Measurements from ENCODE around the gene UVRAG. TPM values are rescaled to one million over a fixed set of nuclear protein-coding genes. Genes with fewer than 3 reads are reported as not detected.

Gene UVRAG
- total RNA-seq, 1 donor = 16.2 TPM

DNA sequence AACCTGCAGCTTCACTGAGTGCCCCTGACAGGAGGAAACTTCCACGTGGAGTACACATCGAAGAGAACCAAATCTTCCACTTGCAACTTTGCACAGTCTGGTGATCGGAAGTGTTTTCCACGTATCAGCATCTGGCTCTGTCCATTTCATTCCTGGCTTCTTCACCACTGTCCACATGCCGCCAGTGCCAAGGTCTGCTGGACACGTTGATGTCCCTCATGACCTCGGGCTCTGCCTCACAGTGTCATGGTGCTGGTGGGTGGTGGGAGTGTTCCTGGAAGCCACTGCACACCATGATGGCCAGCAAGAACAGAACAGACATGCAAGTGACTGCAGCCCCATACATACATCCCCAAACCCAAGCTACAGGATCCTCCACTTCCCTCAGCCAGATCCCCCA lies 342.9 kb downstream of the UVRAG start:
- no peak for DNase-seq (ENCODE audit: low read depth in 2 of 3, low spot score in 2 of 3)

DNA sequence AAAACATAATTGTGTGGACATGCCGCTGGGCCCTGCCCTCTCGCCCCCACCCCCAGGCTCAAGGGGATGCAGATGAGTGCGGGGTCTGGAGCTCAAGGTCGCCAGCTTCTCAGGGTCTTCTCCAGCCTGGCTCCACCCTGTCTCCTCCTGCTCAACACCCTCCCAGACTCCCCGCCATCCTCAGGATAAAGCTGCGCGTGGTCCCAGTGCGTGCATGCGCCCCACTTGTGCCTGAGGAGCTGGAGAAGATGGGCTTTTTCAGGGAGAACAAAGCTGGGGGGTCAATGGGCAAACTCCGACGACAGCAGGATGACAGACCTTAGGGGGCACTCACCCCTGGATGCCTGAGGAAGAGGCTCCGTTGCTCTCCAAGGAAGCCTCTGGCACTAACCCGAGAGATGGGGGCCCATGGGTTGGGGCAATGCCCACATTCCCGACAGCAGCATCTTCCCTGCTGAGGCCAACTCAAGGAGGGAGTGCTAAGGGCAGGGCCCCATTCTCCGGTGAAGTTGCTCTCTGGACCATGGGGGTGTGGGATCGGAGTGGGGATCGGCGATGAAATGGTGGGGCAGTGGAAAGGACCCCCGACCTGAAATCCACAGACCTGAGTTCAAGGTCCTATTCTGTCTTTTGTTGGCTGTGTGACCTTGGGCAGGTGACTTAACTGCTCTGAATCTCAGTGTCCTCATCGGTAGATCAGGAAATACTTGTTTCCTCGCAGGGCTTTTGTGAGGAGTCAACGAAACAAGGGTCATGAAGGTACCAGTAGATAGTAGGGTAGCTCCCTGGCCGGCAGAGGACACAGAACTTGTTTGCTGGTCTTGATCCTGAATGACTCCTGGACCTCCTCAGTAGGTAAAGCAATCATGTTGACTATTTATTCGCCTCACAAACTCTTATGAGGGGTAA lies 343.6 kb downstream of the UVRAG start:
- DNase-seq (ENCODE audit: low read depth in 2 of 3, low spot score in 2 of 3) = no peak

DNA sequence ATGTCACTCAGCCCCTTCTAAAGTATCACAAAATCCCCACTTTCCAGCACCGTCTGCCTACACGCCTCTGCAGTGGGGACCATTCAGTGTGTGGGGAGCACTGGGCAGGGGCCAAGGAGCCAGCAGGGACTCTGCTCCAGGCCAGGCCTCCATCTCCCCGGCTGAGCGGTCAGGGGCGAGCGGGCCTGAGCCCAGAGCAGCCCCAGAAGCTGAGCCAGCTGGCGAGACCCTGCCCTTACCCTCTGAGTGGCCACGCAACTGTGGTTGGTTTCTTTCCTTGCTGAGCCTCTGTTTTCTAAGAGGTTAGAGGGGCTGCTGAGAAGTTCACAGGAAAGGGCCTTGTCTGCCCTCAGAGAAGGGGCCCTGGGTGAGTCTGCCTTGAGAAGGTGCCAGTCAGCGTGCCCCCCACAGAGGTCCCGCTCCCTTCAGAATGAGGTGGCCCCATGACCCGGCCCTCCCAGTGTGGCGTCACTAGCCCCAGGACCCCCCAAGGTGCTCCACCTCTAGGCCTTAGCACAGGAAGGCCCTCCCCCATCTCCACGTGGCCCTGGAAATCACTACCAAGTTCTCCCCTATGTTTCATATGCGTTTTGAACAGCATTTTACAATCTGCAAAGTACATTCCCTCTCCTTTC lies 344.4 kb downstream of the UVRAG start:
- DNase-seq (ENCODE audit: low read depth in 2 of 3, low spot score in 2 of 3) = no peak

- DNase-seq (ENCODE audit: low read depth in 2 of 3, low spot score in 2 of 3) = no peak
Measured at GRCh38 chr11:76159983-76160661, 345.1 kb downstream of the UVRAG start.

GRCh38 chr11:76160856-76161255 lies 345.8 kb downstream of the UVRAG start:
- no peak for DNase-seq (ENCODE audit: low read depth in 2 of 3, low spot score in 2 of 3)

GRCh38 chr11:76161261-76161961 lies 346.4 kb downstream of the UVRAG start:
- DNase-seq (ENCODE audit: low read depth in 2 of 3, low spot score in 2 of 3) = peak in 1 of 3 donors; percentile 9

DNA sequence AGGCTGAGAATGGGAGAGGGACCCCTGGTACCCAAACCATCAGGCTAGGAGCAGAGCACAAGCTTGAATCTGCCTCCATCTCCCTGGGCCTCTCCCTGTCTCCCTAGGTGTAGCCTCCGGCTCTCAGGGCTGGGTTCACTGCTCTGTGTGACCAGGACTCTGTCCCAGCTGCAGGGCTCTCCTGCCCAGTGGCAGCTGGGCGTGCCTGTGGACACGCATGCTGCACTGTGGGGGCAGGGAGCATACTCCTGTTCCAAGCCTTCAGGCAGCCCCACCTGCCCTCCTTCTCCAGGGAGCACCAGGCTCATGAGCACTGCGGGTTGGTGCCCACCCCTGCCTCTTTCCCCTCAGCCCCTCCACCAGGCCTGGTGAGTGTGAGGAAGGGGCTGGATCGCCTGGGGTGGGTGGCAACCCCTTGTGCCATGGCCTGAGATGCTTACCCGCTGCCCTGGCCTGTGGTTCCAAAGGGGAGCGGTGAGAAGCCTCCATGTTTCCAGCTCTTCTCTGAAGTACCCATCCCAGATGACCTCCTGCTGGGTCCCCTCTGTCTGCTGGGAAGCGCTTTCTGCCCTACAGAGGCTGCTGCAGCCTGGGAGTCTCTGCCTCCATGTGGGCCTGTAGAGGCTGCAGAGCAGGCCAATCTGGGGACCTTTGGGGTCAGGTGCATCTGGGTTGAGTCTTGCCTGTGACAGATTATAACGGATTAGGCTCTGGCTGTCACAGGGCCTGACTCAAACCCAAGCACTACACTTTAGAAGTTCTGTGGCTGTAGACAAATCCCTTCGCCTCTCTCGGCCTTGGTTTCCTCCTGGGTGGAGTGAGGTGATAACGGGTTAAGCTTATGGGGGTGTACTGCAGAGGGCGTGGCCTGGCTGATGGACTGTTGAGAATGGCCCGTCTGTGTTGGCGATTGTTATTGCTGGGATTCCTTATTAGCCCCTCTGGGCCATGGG lies 347.6 kb downstream of the UVRAG start:
- no peak for DNase-seq (ENCODE audit: low read depth in 2 of 3, low spot score in 2 of 3)

GRCh38 chr11:76163289-76163880 lies 348.4 kb downstream of the UVRAG start:
- no peak for DNase-seq (ENCODE audit: low read depth in 2 of 3, low spot score in 2 of 3)

DNA sequence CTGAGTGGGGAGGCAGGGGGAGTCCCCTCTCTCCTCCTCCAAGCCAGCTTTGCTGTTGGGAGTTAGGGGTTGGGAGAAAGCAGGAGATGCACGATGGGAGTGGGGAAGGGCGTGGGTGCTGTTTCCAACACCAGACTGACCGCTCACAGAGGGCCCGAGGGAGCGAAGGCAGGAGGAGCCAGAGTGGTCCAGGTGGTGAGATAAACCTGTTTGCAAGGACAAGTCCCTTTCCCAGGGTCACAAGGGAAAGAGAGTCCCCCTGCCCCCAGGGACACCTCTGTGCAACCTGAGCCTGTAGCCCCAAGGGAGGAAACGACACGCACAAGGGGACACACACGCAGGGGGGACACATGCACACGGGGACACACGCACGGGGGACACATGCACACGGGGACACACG lies 349.1 kb downstream of the UVRAG start:
- DNase-seq (ENCODE audit: low read depth in 2 of 3, low spot score in 2 of 3) = no peak

DNA sequence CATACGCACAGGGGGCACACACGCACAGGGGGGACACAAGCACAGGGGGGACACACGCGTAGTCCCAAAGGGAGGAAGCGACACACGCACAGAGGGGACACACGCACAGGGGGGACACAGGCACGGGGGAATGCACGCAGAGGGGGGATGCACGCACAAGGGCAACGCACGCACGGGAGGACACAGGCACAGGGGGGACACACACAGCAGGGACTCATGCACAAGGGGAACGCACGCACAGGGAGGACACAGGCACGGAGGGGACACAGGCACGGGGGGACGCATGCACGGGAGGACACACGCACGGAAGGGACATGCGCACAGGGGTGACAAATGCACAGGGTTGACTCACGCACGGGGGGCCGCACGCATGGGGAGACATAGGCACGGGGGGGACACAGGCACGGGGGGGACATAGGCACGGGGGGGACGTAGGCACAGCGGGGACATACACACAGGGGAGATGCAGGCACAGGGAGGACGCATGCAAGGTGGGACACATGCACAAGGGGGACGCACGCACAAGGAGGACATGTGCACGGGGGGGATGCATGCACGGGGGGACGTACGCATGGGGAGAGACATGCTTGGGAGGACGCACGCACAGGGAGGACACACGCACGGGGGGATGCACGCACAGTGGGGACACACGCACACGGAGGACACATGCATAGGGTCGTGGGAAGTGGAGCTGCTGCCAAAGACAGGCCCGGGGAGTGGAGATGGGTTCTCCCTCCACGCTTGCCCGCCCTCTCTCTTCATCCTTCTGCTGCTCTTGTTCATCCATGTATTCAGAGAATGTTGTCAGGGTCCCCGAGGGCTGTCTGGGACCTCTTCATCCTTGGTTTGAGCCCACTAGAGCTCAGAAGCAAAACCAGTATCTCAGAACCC lies 350.1 kb downstream of the UVRAG start:
- no peak for DNase-seq (ENCODE audit: low read depth in 2 of 3, low spot score in 2 of 3)

DNA sequence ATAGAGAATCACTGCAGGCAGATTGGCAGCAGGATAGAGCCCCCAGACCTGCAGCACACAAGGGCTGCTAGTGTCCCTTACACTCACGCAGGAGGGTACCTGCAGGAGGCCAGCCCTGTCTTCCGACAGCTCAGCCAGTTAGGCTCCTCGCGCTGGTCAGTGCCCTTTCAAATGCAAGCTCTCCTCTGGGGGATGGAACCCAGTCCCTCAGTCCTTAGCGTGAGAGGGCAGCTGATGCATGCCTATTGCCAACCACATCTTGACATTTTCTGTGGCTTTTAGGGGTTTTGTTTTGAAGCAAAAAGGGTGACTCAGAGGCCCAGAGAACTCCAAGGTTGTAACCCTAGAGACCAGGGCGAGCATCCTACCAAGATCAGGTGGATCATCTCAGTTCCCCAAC lies 351.3 kb downstream of the UVRAG start:
- DNase-seq (ENCODE audit: low read depth in 2 of 3, low spot score in 2 of 3) = no peak

DNA sequence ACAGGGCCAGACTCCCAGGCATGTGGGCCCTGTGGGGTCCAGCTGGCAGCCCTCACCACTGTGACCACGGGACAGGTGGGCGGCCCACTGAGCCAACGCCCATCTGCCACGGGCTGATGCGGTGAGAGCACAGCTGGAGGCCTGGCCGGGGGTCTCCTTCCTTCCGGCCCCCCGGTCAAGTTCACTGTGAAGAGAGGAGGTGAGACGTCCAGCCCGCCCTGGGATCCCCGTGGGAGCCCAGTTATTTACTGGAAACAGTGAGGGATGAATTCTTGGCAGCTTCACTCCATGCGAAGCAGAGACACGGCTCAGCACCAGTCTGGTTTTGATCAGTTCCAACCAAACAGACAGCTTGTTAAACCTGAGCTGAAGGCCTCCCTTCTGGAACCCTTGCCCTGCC lies 352.6 kb downstream of the UVRAG start:
- DNase-seq (ENCODE audit: low read depth in 2 of 3, low spot score in 2 of 3) = no peak

DNA sequence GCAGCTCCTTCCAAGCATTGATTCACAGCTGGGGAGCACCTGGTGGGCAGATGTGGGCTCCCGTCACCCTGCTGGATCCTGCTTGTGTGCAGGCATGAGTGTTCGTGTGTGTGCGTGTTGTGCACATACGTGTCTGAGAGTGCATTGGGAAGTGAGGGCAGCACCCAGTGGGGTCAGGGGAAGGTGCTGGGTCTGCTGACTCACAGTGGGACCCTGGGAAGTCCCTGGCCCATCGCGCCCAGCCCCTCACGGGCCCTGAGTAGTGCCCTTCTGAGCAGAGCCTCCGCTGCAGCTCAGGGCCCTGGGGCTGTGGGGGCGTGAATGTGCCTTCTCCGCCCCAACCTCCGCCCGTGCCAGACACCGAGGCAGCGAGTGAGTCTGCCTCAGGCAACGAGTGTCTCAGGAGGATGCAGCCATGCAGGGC lies 354.5 kb downstream of the UVRAG start:
- DNase-seq (ENCODE audit: low read depth in 2 of 3, low spot score in 2 of 3) = no peak

DNA sequence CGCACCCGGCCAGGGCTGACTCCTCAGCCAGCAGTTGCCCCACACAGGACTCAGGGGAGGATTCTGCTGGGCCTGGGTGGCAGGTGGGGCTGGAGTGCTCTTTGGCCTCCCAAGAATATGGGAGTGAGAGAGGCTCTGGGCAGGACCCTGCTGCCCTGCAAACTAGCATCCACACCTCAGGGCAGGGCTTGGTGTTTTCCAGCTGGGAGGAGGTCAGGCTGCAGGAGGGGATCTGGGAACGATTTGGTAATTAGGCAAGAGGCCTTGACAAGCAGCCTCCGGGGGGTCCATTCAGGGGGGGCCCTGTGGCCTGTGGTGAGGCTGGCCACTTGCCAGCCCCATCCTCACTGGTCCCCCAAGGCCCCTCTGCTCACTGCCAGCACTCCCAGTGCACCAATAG lies 355.5 kb downstream of the UVRAG start:
- no peak for DNase-seq (ENCODE audit: low read depth in 2 of 3, low spot score in 2 of 3)

GRCh38 chr11:76172583-76172982 lies 357.6 kb downstream of the UVRAG start:
- DNase-seq (ENCODE audit: low read depth in 2 of 3, low spot score in 2 of 3) = no peak

- no peak for DNase-seq (ENCODE audit: low read depth in 2 of 3, low spot score in 2 of 3)
Measured at GRCh38 chr11:76173663-76174062, 358.7 kb downstream of the UVRAG start.

GRCh38 chr11:76174330-76174729 lies 359.3 kb downstream of the UVRAG start:
- DNase-seq (ENCODE audit: low read depth in 2 of 3, low spot score in 2 of 3) = no peak

DNA sequence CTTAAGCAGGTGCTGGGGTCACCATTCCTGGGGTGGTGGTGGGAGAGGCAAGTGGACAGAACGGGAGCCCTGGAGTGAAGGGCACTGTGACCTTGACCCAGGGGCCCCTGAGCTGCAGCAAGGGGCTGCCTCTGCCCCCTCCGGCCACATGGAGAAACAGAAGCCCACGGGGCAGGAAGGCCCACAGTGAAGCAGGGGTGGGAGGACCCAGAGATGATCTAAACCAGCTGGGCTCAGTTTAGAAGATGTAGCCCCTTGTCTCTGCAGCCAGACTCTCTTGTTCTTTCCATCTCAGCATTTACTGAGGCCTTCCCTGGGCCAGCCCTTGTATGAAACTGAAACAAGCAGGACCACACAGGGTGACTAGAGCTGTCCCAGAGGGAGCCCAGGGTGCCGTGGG lies 360.8 kb downstream of the UVRAG start:
- DNase-seq (ENCODE audit: low read depth in 2 of 3, low spot score in 2 of 3) = no peak

Measured in hematopoietic multipotent progenitor cell (in vitro differentiated cells).